Stimulated activated CD8-positive, alpha-beta memory T cell treated with anti-CD3 and anti-CD28 coated beads, Interleukin-4, amount 100 ng/mL, for 48 hours (primary cell): ENCODE data around the gene LYRM7.
A peak's percentile ranks its signal among the peaks of the same experiment; 100 is the strongest.
"Not testable (repeated sequence)": the region's sequence is repeated elsewhere in the genome, so short reads cannot be mapped to it uniquely, and the experiment has no call there.

ENCODE experiments used
- DNase-seq: peaks from one replicate; pipeline ENCODE4 v3.0.0-alpha.2; 2020

LYRM7 gene

DNA sequence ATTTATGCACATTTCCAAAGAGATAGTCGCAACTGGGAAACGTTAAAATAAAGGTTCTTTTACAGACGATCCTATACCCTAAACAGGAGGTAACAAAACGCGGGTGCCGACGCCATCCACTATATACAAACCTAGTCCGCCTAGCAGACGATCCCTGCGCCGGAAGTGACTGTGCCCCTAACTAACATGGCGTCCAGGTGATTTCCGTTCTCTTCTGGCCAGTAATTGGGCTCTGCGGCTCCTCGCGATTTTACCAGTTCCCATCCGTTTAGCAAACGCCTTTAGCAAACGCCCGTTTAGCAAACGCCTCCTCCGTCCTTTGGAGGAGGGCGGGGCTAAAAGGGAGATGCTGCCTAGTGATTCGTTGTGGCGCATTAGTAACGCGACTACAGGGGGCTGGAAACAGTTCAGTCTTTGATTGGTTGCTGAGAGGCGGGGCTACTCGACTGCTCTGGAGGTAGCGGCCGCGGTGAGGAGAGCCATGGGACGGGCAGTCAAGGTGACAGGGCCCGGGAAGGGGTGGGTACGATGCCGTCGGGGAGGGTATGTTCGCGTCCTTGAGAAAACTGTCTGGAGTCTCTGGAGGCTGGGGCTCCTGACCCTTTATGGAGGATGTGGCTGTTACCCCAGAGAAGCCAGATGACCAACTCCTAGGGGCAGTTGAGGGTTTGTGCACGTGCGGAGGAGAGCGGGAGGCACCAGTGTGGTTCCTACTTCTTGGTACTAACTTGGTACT, at the start of gene LYRM7:
TSS of gene LYRM7 (plus strand) at position 405 of the 736 bp plus-strand sequence. CDS start at position 482, 77 bp downstream.
- peak; percentile 93 for DNase-seq

DNA sequence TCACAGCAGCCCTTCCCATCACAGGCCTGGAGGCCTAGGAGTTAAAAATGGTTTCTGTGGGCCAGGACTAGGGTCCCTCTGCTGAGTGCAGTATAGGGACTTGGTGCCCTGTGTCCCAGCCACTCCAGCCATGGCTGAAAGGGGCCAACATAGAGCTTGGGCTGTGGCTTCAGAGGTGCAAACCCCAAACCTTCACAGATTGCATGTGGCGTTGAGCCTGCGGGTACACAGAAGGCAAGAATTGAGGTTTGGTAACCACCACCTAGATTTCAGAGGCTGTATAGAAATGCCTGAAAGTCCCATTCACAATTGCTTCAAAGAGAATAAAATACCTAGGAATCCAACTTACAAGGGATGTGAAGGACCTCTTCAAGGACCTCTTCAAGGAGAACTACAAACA, 43.5 kb upstream of the LYRM7 start:
- DNase-seq = not testable (repeated sequence)

GRCh38 chr5:131129306-131129705, 41.4 kb upstream of the LYRM7 start:
- no peak for DNase-seq

DNA sequence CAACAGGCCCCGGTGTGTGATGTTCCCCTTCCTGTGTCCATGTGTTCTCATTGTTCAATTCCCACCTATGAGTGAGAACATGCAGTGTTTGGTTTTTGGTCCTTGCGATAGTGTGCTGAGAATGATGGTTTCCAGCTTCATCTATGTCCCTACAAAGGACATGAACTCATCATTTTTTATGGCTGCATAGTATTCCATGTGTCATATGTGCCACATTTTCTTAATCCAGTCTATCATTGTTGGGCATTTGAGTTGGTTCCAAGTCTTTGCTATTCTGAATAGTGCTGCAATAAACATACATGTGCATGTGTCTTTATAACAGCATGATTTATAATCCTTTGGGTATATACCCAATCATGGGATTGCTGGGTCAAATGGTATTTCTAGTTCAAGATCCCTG, 37.7 kb upstream of the LYRM7 start:
- not testable (repeated sequence) for DNase-seq

GRCh38 chr5:131138406-131138805, 32.3 kb upstream of the LYRM7 start:
- DNase-seq = not testable (repeated sequence)

DNA sequence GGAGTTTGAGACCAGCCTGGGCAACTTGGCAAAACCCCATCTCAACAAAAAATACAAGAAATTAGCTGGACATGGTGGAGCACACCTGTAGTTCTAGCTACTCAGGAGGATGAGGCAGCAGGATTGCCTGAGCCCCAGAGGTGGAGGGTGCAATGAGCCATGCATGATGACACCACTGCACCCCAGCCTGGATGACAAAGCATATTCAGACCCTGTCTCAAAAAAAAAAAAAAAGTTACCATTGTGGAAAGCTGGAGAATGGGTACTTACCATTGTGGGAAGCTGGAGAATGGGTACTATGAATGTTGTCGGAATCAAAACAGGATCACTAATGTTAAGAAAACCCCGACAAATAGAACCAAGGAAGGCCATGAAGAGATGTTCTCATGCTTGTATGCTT, 31.4 kb upstream of the LYRM7 start:
- no peak for DNase-seq

- no peak for DNase-seq
Observed at GRCh38 chr5:131142970-131143617, 27.6 kb upstream of the LYRM7 start.

DNA sequence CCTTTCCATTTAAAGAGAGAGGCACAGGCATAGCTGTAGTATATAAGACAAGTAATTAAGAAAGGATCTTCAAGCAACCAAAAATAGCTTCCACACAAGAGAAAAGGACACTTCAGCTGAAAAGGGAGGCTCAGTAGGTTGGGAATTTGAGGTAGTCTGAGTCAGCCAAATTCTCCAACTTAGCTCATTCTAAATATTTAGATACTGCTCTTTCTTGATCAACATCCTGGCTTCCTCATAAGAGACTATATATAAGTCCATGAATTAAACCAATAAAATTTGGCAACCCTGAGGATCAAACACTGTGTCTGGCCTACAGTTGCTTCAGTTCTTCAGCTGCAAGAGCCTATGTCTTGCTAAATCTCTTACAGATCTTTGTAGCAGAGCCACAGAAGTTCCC, 23.5 kb upstream of the LYRM7 start:
- no peak for DNase-seq

DNA sequence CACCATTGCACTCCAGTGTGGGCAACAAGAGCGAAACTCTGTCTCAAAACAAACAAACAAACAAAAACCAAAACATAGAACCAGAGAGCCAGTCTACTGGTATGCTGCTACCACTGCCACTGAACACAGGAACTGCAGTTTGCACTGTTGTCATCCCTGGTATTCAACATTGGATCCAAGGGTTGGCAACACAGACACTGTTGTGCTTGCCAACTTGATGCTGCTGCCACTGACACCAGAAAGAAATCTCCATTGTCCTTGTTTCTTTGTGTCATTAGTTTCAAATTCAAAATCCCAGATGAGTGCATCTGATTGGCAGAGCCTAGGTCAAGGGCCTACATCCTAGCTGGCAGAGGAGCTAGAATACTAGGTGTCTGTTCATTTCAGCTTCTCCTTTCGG, 21.9 kb upstream of the LYRM7 start:
- DNase-seq = no peak

- DNase-seq = no peak
Observed at GRCh38 chr5:131150408-131150807, 20.3 kb upstream of the LYRM7 start.

- DNase-seq = no peak
Observed at GRCh38 chr5:131151216-131151615, 19.5 kb upstream of the LYRM7 start.

GRCh38 chr5:131156385-131156784, 14.4 kb upstream of the LYRM7 start:
- DNase-seq = no peak

DNA sequence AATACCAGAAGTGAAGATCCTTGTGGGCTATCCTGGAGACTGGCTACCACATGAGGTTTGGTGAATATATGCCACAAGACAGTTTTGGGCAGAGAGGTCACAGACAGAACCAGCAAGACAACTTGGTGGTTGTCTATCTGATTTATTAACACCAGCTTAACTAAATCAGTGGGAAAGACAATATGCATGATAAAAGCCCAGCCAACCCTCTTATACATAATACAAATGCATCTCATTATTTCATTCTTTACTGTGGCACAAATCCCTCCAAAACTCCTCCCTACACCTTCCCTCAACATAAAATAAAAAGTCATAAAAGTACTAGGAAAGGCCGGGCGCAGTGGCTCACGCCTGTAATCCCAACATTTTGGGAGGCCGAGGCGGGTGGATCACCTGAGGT, 13.8 kb upstream of the LYRM7 start:
- DNase-seq = no peak

- DNase-seq = no peak
Observed at GRCh38 chr5:131160134-131160533, 10.6 kb upstream of the LYRM7 start.

DNA sequence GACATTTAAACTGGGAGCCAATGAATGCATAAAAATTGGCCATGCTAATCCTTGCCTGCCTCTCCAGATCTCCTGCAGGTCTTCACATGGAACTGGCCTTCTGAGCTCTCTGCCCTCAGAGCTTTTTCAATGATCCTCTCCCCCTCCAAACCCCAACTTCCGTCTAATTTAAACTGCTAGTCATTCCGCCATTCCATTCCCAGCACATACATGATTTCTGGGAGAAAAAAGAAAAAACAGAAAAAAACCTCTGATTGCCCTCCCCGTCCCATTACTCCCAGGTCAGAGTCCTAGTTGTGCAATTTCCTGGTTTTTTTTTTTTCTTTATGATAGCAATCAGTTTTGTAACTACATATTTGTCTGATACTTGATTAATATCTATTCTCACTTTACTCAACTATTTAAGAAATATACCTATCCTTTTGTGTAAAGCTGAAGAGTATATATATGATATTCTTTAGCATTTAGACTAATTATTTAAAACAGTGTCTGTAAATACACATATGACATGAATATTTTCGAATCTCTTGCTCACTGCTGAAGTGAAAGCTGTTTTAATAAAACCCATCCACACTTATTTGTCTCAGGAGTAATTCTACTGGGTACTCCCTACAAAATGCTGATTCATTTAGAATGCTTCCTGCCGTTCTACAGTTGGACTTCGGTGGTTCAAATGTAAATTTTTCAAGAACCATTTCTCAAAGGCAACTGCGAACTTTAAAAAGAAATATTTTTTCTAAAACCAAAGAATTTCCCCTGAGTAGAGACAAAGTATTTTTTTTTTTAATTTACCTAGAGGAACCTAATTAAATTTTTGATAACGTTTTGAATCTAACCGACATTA, 7.2 kb upstream of the LYRM7 start:
- no peak for DNase-seq

GRCh38 chr5:131164191-131165118, 6.3 kb upstream of the LYRM7 start:
- peak; percentile 79 for DNase-seq

- DNase-seq = peak; percentile 95
Observed at GRCh38 chr5:131165119-131165727, 5.5 kb upstream of the LYRM7 start, which contains the start of gene HINT1. Gene HINT1, minus strand, starts transcription at chr5:131165256. Its CDS starts 51 bp downstream, at chr5:131165205.

DNA sequence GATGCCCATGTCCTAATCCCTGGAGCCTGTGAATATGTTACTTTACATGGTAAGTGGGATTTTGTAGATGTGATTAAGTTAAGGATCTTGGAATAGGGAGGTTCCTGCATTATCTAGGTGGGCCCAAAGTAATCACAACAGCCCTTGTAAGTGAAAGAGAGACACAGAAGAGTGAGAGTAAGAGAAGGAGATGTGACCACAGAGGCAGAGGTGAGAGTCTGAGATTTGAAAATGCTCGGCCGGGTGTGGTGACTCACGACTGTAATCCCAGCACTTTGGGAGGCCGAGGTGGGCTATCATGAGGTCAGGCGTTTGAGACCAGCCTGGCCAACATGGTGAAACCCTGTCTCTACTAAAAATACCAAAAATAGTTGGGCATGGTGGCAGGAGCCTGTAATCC, 3.1 kb upstream of the LYRM7 start:
- no peak for DNase-seq

GRCh38 chr5:131169810-131170539, 769 bp upstream of the LYRM7 start:
- DNase-seq = no peak

GRCh38 chr5:131171276-131171810, 599 bp downstream of the LYRM7 start:
- peak; percentile 38 for DNase-seq

DNA sequence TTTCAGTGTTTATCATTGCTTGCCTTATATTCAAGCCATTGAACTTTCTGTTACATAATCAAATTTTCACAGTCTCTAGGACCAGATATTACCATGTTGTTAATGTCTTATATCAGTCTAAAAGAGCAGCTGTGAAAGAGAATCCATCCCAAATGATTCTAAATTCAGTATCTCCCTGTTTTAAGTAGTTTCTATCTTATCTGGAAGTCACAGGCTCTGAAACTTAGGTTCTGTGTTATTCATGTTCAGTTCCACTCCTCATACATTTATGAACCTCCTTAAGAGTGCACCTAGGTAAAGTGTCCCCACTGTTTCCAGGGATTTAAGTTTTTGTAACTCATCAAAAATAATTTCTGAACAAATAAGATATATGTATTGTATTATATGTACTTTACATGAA, 9.7 kb downstream of the LYRM7 start:
- no peak for DNase-seq
